Pancreas (tissue), 10 donors: Measurements from ENCODE around the gene INCENP. TPM values are rescaled to one million over a fixed set of nuclear protein-coding genes. Genes with fewer than 3 reads are reported as not detected.

ENCODE experiments used
- ATAC-seq, 4 donors: fragments of 200-7000 bp; cut with Tn5 transposase; one replicate each; pipeline versions ENCODE4 v1.8.0 to v1.9.1; 2020; ENCODE audit warnings: mild to moderate bottlenecking in 4 of 4, moderate library complexity in 4 of 4
- DNase-seq, 6 donors: peaks; one replicate each; pipeline ENCODE4 v3.0.0-alpha.2; 2020
- FAIRE-seq: peaks from 2 replicates; lab custom pipeline; 2012; peaks lifted over from hg19 to GRCh38; lab: Jason Lieb, UNC
- H3K27ac ChIP-seq, 4 donors: fragments of 200-600 bp; sonication (generic); 1 replicate in 3 of 4; 2 replicates in 1 of 4; pipeline versions ENCODE4 v1.5.0 to v1.8.0; 2020
- H3K27me3 ChIP-seq, 4 donors: fragments of 200-600 bp; one replicate each; pipeline ENCODE4 v1.8.0; 2021
- H3K36me3 ChIP-seq, 3 donors: fragments of 200-600 bp; sonication (generic) in 1 of 3; one replicate each; pipeline versions ENCODE4 v1.5.0 to v1.8.0; 2020 to 2021
- H3K4me1 ChIP-seq, 3 donors: fragments of 200-600 bp; one replicate each; pipeline ENCODE4 v1.8.0; 2021
- H3K4me3 ChIP-seq, 4 donors: fragments of 200-600 bp; sonication (generic) in 2 of 4; one replicate each; pipeline versions ENCODE4 v1.5.0 to v1.8.0; 2020 to 2021
- H3K9me3 ChIP-seq, 4 donors: fragments of 200-600 bp; one replicate each; pipeline ENCODE4 v1.8.0; 2021
- CTCF ChIP-seq, 4 donors: fragments of 200-600 bp; sonication (generic) in 3 of 4; IDR thresholded peaks; one replicate each; pipeline versions ENCODE4 v1.5.0 to v1.8.0; 2021; ENCODE audit warnings: antibody characterized with exemption in 4 of 4
- WGBS, 2 donors: extraction: QIAGEN DNeasy Blood & Tissue Kit; methylation state at CpG; one replicate each; pipeline ENCODE4 v1.1.7; 2013; 5-methylcytosine and 5-hydroxymethylcytosine counted together
- intact Hi-C, 3 donors: fragments of 100-400 bp; cut with DNase I; formaldehyde crosslinking; loops; one replicate each; pipeline versions ENCODE4 v1.11.1 to v1.14.2; 2022
- polyA plus RNA-seq, 2 donors: library from polyadenylated mRNA; stranded (reverse); fragments of 200-250 nt; gene quantifications; one replicate each; pipeline ENCODE4 v1.2.3, GENCODE V29; 2013
- total RNA-seq, 6 donors: library from RNA; stranded (reverse); fragmentation: NEBNext Ultra II Directional in 4 of 6; extraction: Animal tissue kit (Norgen Biotek cat#: 25700) in 4 of 6; gene quantifications; one replicate each; pipeline versions ENCODE4 v1.2.1 to v1.2.4, GENCODE V29; 2021 to 2023
- donor health status: healthy with polysubstance abuse.
- donor health status: DM: no; HTN: no; CAD: no; lungs with moderate emphysema.
- donor health status: DM: no; HTN: no; CAD: no.
- donor health status: control.
- donor health status: control.
- donor health status: Bipolar disorder and iron deficiency.
- donor health status: DM: yes; HTN: yes; CAD: no.
- donor health status: DM: no; HTN: no; CAD: no.
- donor health status: DM: no; HTN: no; CAD: no.
- donor health status: DM: yes; HTN: yes; CAD: no.

INCENP gene
- total and polyA plus RNA-seq, 8 donors = 3.7 to 15.0 (median 7.0) TPM

DNA sequence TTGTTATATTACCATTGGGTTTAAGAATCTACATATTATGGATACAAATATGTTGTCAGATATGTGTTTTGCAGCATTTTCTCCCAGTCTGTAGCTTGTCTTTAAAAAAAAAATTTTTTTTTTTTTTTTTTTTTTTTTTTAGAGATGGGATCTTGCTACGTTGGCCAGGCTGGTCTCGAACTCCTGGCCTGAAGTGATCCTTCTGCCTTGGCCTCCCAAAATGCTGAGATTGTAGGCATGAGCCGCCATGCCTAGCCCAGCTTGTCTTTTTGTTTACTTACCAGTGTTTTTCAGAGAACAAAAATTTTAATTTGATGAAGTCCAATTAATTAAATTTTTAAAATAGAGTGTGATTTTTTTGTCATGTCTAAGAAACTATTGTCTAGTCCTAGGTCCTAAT, 29.8 kb downstream of the INCENP start:
- TF ChIP-seq CTCF (IDR thresholded peaks at IDR 0.05) = no peak
- Histone ChIP-seq H3K9me3 (no peaks in the 10 kb centered on the region), H3K27me3 (no peaks in the 10 kb centered on the region), H3K27ac (no peak overlapping the region), H3K4me3 (no peak overlapping the region), H3K36me3 (peaks cover 0 to 28% (median 0%) of the 10 kb centered on the region in 3 donors), H3K4me1 (no peaks in the 10 kb centered on the region)
- 75 to 84% methylated on average over 3 of the region's 3 CpGs for WGBS, 2 donors
- intact Hi-C loops = no loop called here
- DNase-seq (no peak), FAIRE-seq (no peak), ATAC-seq (no peak)

- FAIRE-seq = no peak
- WGBS, 2 donors = 57 to 67% methylated on average over 6 of the region's 6 CpGs
- no peaks in the 10 kb centered on the region for H3K36me3 ChIP-seq
Observed at GRCh38 chr11:62157603-62158002, 33.8 kb downstream of the INCENP start.

DNA sequence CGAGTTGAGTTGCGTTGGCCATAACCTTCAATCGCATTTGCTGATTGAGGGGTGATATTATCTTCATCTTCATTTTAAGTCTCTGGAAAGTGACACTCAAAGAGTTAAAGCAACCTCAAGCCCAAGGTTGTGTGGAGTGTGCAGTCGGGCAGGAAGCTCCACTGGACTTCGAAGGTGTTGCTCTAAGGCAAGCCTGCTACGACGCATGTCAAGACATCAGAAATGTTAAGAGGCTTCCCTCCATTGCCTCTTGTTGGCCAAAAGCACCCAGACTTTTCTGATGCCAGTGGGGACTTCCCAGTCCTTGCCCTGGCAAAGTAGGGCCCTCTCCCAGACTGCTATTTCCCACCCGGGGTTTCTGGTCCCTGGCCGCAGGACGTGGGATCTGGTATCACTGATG, 42.6 kb downstream of the INCENP start:
- intact Hi-C loops = loop anchor here in 1 of 3 donors (10.0 kb wide), 1 partner anchor 148 kb away; no protein-coding TSS in a partner anchor
- no peak for ATAC-seq
- Histone ChIP-seq H3K36me3 (no peaks in the 10 kb centered on the region), H3K4me1 (no peaks in the 10 kb centered on the region), H3K4me3 (no peak overlapping the region), H3K27me3 (no peaks in the 10 kb centered on the region), H3K9me3 (no peaks in the 10 kb centered on the region), H3K27ac (no peak overlapping the region)
- no peak for TF ChIP-seq CTCF (IDR thresholded peaks at IDR 0.05)
- WGBS, 2 donors = 72 to 77% methylated on average over 10 of the region's 10 CpGs
- DNase-seq = no peak
- no peak for FAIRE-seq

More at GRCh38 chr11:62157603-62158002, 33.8 kb downstream of the INCENP start:
- intact Hi-C loops = no loop called here
- Histone ChIP-seq H3K27ac (no peak overlapping the region), H3K4me1 (no peaks in the 10 kb centered on the region), H3K4me3 (no peak overlapping the region), H3K27me3 (no peaks in the 10 kb centered on the region), H3K9me3 (no peaks in the 10 kb centered on the region)
- DNase-seq (no peak), ATAC-seq (no peak)
- no peak for TF ChIP-seq CTCF (IDR thresholded peaks at IDR 0.05)

- ATAC-seq (no peak), FAIRE-seq (no peak), DNase-seq (no peak)
- H3K9me3 ChIP-seq = no peaks in the 10 kb centered on the region
- no peaks in the 10 kb centered on the region for H3K27me3 ChIP-seq
- WGBS, 2 donors = 65 to 79% methylated on average over 10 of the region's 10 CpGs
- H3K36me3 ChIP-seq = no peaks in the 10 kb centered on the region
- no peak for TF ChIP-seq CTCF (IDR thresholded peaks at IDR 0.05)
- intact Hi-C loops = loop anchor here in 1 of 3 donors (10.0 kb wide), 1 partner anchor 145 kb away; no protein-coding TSS in a partner anchor
- H3K4me1 ChIP-seq = no peaks in the 10 kb centered on the region
- no peak overlapping the region for H3K27ac ChIP-seq
- H3K4me3 ChIP-seq = no peak overlapping the region
Observed at GRCh38 chr11:62169448-62169847, 45.6 kb downstream of the INCENP start.

- no peak for TF ChIP-seq CTCF (IDR thresholded peaks at IDR 0.05)
- no peaks in the 10 kb centered on the region for H3K36me3 ChIP-seq
- DNase-seq (no peak), ATAC-seq (no peak), FAIRE-seq (no peak)
- intact Hi-C loops = loop anchor here in 2 of 3 donors (10.0 kb wide), 2 partner anchors 145 to 205 kb away; no protein-coding TSS in a partner anchor
- 67 to 82% methylated on average over 1 of the region's 1 CpG for WGBS, 2 donors
- no peaks in the 10 kb centered on the region for H3K27me3 ChIP-seq
- H3K9me3 ChIP-seq = no peaks in the 10 kb centered on the region
- no peaks in the 10 kb centered on the region for H3K4me1 ChIP-seq
- H3K4me3 ChIP-seq = no peak overlapping the region
- no peak overlapping the region for H3K27ac ChIP-seq
Observed at GRCh38 chr11:62169935-62170334, 46.1 kb downstream of the INCENP start.
